HG02798 (cell line): ENCODE data around the gene MAST4.

Source experiments
- ATAC-seq: cut with Tn5 transposase; IDR thresholded peaks from one replicate; pipeline ENCODE4 v1.9.1; 2021; ENCODE audit warnings: mild to moderate bottlenecking; ENCODE audit not compliant: unreplicated experiment, poor library complexity

The MAST4 gene

DNA sequence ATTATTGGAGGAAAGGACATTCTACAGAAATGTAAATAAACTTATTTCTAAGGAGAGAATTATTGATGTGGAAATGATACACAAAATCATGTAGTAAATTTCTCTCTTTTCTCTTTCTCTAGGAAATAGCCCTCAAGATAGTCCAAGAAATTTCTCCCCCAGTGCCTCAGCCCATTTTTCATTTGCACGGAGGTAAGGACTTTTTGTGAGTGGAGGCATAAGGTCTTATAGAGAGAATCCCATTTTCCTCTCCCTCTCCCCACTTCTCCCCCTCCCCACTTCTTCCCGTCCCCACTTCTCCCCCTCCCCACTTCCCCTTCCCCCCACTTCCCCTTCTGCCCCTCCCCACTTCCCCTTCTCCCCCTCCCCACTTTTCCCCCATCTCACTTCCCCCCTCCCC, 493.8 kb downstream of the MAST4 start:
- ATAC-seq = no peak

GRCh38 chr5:67090593-67090992, 494.4 kb downstream of the MAST4 start:
- ATAC-seq = no peak

GRCh38 chr5:67092535-67092934, 496.3 kb downstream of the MAST4 start:
- ATAC-seq = no peak

- ATAC-seq = no peak
Observed at GRCh38 chr5:67093279-67093678, 497.1 kb downstream of the MAST4 start.

GRCh38 chr5:67094476-67095300, 498.5 kb downstream of the MAST4 start:
- ATAC-seq = no peak

- no peak for ATAC-seq
Observed at GRCh38 chr5:67095346-67096171, 499.4 kb downstream of the MAST4 start.

DNA sequence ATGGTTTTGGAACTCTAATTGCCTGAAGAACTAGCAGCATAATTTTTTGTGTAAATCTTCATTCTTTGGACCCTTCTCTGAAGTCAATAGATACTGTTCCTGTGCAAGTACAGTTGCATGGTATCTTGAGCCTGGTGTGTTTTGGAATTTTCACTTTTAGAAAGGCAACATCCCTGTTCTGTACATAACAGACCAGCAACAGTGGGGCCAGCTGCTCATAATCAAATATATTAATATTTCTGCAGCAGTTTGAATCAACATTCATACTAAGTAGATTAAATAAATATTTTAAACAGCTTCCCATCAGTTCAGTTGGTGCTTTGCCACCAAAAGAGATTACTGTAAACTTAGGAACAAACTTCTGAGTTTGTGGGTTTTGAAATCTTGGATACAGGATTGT, 502.5 kb downstream of the MAST4 start:
- ATAC-seq = no peak

- no peak for ATAC-seq
Observed at GRCh38 chr5:67100301-67100700, 504.1 kb downstream of the MAST4 start.

- no peak for ATAC-seq
Observed at GRCh38 chr5:67102708-67103107, 506.5 kb downstream of the MAST4 start.

DNA sequence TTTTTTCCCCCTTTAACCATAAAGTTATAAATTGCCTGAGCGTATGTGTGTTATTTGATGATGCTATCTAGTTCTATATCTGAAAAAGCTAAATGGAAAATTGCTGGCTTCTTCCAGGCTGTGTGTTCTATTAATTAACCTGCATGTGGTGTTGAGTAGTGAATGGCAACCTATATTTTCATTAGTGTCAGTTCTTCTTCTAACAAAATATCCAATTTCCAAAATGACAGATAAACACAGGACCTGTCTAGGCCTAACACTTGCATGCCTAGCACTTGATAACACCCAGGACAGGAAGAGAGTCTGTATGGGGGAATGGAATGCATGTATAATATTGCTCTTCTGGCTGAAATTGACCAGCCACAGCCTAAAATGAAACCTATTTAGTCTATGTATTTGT, 508.7 kb downstream of the MAST4 start:
- no peak for ATAC-seq

DNA sequence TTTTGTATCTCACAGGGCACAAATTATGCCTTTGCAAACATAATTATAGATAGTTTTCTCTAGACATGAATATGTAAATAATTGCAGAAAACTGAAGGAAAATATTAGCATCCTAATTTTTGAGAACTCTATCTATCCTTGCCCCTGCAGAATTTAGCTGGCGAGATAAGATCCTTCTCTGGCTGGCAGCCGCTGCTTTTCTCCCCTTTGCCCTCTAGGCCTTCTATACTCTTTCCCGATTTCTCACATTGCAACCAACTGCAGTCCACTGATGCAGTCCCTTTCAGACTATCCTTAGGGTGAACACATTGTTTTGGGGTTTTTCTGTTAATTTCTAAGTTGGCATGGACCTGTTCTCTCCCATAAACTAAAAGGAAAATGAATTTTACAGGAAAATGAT, 509.1 kb downstream of the MAST4 start:
- no peak for ATAC-seq

DNA sequence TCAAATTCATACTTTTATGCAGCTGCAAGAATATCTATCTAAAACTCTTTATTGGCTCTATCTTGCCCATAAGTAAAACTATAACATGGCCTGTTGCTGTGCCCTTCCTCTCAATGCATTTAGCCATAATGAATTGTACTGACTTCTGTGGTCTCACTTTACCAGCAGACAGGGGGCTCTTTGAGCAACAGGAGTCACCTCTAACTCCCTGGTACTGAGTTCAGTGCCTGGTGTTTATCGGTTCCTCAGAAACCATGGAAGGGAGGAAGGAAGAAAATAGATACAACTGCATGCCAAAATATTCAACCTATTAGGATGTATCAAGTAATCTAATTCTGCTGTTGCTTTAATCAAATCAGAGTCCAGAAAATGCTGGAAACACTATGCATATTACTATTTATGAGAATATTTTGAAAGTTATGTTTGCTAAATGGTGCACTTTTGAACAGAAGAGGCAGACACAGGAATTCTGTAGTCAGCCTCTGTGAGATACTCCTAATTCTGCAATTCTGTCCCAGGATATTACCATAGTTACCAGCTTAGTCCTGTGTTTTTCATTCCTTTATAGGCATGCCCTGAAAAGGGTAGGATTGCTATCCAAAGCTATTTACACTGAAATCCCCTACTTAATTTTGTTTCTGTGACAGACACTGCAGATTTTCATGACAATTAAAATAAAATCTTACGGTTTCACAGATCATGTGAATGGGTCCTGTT, 510.6 kb downstream of the MAST4 start:
- no peak for ATAC-seq

- ATAC-seq = no peak
Observed at GRCh38 chr5:67111779-67112178, 515.6 kb downstream of the MAST4 start.

DNA sequence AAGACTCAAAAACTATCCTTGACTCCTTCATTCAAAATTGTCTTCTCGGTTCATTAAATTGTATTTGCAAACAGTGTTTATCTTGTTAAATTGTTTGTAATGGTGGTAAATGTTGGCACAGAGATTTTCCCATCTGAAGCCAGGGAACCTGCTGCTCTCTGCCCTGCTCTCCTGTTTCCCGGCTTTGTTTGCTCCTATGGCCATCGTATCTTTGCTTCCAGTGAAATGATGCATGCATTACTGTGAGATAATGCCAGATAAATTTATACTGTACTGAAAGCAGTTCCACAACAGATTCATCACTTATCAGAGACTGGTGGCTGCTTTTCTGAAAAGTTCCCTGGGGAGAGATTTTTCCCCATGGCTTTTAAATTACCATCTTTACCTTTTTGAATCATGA, 519.1 kb downstream of the MAST4 start:
- ATAC-seq = no peak

GRCh38 chr5:67115817-67116216, 519.6 kb downstream of the MAST4 start:
- no peak for ATAC-seq

GRCh38 chr5:67118050-67118620, 521.9 kb downstream of the MAST4 start:
- no peak for ATAC-seq

DNA sequence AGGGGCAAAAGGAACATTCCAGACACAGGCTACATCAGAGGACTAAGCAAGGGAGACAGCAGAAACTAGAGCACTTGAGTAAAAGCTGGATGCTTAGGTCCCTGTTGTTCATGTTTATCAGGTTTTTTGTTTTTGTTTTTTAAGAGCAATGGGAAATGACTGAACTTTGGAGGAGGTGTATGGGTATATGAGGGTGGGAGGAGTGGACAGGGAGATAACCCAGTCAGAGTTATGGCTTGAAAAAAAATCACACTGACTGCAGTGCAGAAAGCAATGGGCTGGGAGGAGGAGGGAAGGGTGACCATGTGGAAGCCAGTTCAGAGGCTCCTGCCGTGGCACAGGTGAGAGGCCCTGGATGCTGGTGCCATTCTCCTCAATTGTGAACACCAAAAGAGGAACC, 522.8 kb downstream of the MAST4 start:
- no peak for ATAC-seq

GRCh38 chr5:67120032-67120431, 523.8 kb downstream of the MAST4 start:
- no peak for ATAC-seq

- no peak for ATAC-seq
Observed at GRCh38 chr5:67123819-67124218, 527.6 kb downstream of the MAST4 start.

- ATAC-seq = no peak
Observed at GRCh38 chr5:67124556-67124955, 528.4 kb downstream of the MAST4 start.
